Testis (tissue), 3 donors: ENCODE results near the gene CDH13. TPM values are rescaled to one million over a fixed set of nuclear protein-coding genes. Genes with fewer than 3 reads are reported as not detected.

Experiments
- DNase-seq: peaks from one replicate; pipeline ENCODE4 v3.0.0-alpha.2; 2019
- H3K27ac ChIP-seq, 2 donors: fragments of 200-600 bp; sonication (generic); one replicate each; pipeline ENCODE4 v1.5.1; 2019
- H3K27me3 ChIP-seq: fragments of 200-600 bp; sonication (generic); one replicate; pipeline ENCODE4 v1.5.1; 2019
- H3K36me3 ChIP-seq: fragments of 200-600 bp; sonication (generic); one replicate; pipeline ENCODE4 v1.5.1; 2017; ENCODE audit warnings: low read depth; ENCODE audit errors: missing control alignments
- H3K4me1 ChIP-seq: fragments of 200-600 bp; sonication (generic); one replicate; pipeline ENCODE4 v1.5.1; 2019
- H3K4me3 ChIP-seq, 2 donors: fragments of 200-600 bp; sonication (generic); one replicate each; pipeline ENCODE4 v1.5.1; 2017 to 2019
- H3K9me3 ChIP-seq: fragments of 200-600 bp; sonication (generic); one replicate; pipeline ENCODE4 v1.5.1; 2017
- CTCF ChIP-seq, 3 experiments: fragments of 450-650 bp in 2 of 3; fragments of 200-600 bp in 1 of 3; sonication (generic) in 1 of 3; IDR thresholded peaks; one replicate each; pipeline ENCODE4 v1.5.1; 2016 to 2019; ENCODE audit warnings: antibody characterized with exemption in 3 of 3, mild to moderate bottlenecking in 2 of 3, moderate library complexity in 1 of 3
- POLR2A ChIP-seq: fragments of 450-650 bp; IDR thresholded peaks from one replicate; pipeline ENCODE4 v1.6.1; 2017; ENCODE audit warnings: antibody characterized with exemption, mild to moderate bottlenecking, moderate library complexity
- WGBS, 2 donors: methylation state at CpG; one replicate each; pipeline ENCODE4 v1.1.5; 2018; 5-methylcytosine and 5-hydroxymethylcytosine counted together
- intact Hi-C: fragments of 100-400 bp; cut with DNase I; formaldehyde crosslinking; loops from one replicate; pipeline ENCODE4 v1.15.1; 2023; ENCODE audit warnings: low total_unique reads
- polyA plus RNA-seq: library from polyadenylated mRNA; stranded (reverse); fragments of 350-450 nt; fragmentation: Illumina TruSeq; extraction: RNeasy Lipid Tissue Mini Kit (QIAGEN cat#74804); gene quantifications from one replicate; pipeline ENCODE4 v1.2.3, GENCODE V29; 2014; ENCODE audit warnings: low read depth, low replicate concordance; ENCODE audit not compliant: insufficient read depth
- total RNA-seq, 2 donors: library from RNA; depleted of rRNA; stranded (reverse); fragments of >200 nt; gene quantifications; one replicate each; pipeline ENCODE4 v1.2.3, GENCODE V29; 2016

Gene CDH13
- total and polyA plus RNA-seq, 3 donors from 2014 or later: 1.2 to 11.1 (median 2.0) TPM

- no peak overlapping the region for H3K27ac ChIP-seq
- no peak for DNase-seq
- H3K4me3 ChIP-seq: no peak overlapping the region
- no peaks in the 10 kb centered on the region for H3K4me1 ChIP-seq
- no peak for TF ChIP-seq POLR2A
- TF ChIP-seq CTCF (IDR thresholded peaks at IDR 0.05): no peak
- H3K9me3 ChIP-seq: no peaks in the 10 kb centered on the region
- H3K36me3 ChIP-seq: no peaks in the 10 kb centered on the region
- no peaks in the 10 kb centered on the region for H3K27me3 ChIP-seq
- intact Hi-C loops: no loop called here
- WGBS, 2 donors: 82 to 84% methylated on average over 3 of the region's 3 CpGs
Measured at GRCh38 chr16:82796047-82796446, 169.3 kb downstream of the CDH13 start.

- no peak for TF ChIP-seq POLR2A
- no peak for TF ChIP-seq CTCF (IDR thresholded peaks at IDR 0.05)
- H3K27me3 ChIP-seq: no peaks in the 10 kb centered on the region
- no peaks in the 10 kb centered on the region for H3K4me1 ChIP-seq
- DNase-seq: no peak
- no peak overlapping the region for H3K4me3 ChIP-seq
- intact Hi-C loops: no loop called here
- no peaks in the 10 kb centered on the region for H3K36me3 ChIP-seq
- no peaks in the 10 kb centered on the region for H3K9me3 ChIP-seq
- H3K27ac ChIP-seq: no peak overlapping the region
- 87 to 96% methylated on average over 4 of the region's 4 CpGs for WGBS, 2 donors
Measured at GRCh38 chr16:82801361-82801760, 174.6 kb downstream of the CDH13 start.

GRCh38 chr16:82805866-82806265 lies 179.1 kb downstream of the CDH13 start:
- TF ChIP-seq POLR2A: no peak
- TF ChIP-seq CTCF (IDR thresholded peaks at IDR 0.05): no peak
- no peak overlapping the region for H3K4me3 ChIP-seq
- no peaks in the 10 kb centered on the region for H3K4me1 ChIP-seq
- H3K27ac ChIP-seq: no peak overlapping the region
- H3K36me3 ChIP-seq: no peaks in the 10 kb centered on the region
- no peaks in the 10 kb centered on the region for H3K27me3 ChIP-seq
- intact Hi-C loops: no loop called here
- no peaks in the 10 kb centered on the region for H3K9me3 ChIP-seq
- no peak for DNase-seq
- WGBS, 2 donors: 96 to 100% methylated on average over 1 of the region's 1 CpG

GRCh38 chr16:82807311-82807710 lies 180.5 kb downstream of the CDH13 start:
- 43 to 49% methylated on average over 3 of the region's 3 CpGs for WGBS, 2 donors

More at GRCh38 chr16:82807311-82807710, 180.5 kb downstream of the CDH13 start:
- intact Hi-C loops: no loop called here
- H3K9me3 ChIP-seq: no peaks in the 10 kb centered on the region
- no peak for TF ChIP-seq POLR2A
- TF ChIP-seq CTCF (IDR thresholded peaks at IDR 0.05): no peak
- H3K27ac ChIP-seq: no peak overlapping the region
- DNase-seq: no peak
- H3K36me3 ChIP-seq: no peaks in the 10 kb centered on the region
- H3K4me3 ChIP-seq: no peak overlapping the region
- H3K27me3 ChIP-seq: no peaks in the 10 kb centered on the region
- no peaks in the 10 kb centered on the region for H3K4me1 ChIP-seq
